Neural cell (in vitro differentiated cells): ENCODE results near the gene PHLPP1. TPM values are rescaled to one million over a fixed set of nuclear protein-coding genes. Genes with fewer than 3 reads are reported as not detected.

ENCODE experiments used
- H2AFZ ChIP-seq: fragments of 200-600, 300-800 bp; sonication (generic), shearing (Covaris generic); 2 replicates; pipeline ENCODE4 v1.6.0; 2014; ENCODE audit warnings: low read depth, mild to moderate bottlenecking, antibody characterized with exemption, low read length, moderate library complexity
- H3F3A ChIP-seq: fragments of 200-600 bp; shearing (Covaris generic); 2 replicates; pipeline ENCODE4 v1.6.1; 2016; ENCODE audit warnings: mild to moderate bottlenecking, moderate library complexity, mixed read lengths, antibody characterized with exemption, low read length; ENCODE audit not compliant: insufficient read depth, poor library complexity, severe bottlenecking
- H3K27ac ChIP-seq: fragments of 200-600, 300-800 bp; sonication (generic), shearing (Covaris generic); 2 replicates; pipeline ENCODE4 v1.5.1; 2014; ENCODE audit warnings: mild to moderate bottlenecking, low read length, moderate library complexity
- H3K27me3 ChIP-seq: fragments of 300-800, 200-600 bp; sonication (generic), shearing (Covaris generic); 2 replicates; pipeline ENCODE4 v1.6.0; 2014; ENCODE audit warnings: mild to moderate bottlenecking, low read depth, low read length, moderate library complexity; ENCODE audit not compliant: insufficient read depth
- H3K36me3 ChIP-seq: fragments of 300-800, 200-600 bp; sonication (generic), shearing (Covaris generic); 2 replicates; pipeline ENCODE4 v1.5.1; 2014; ENCODE audit warnings: mild to moderate bottlenecking, antibody characterized with exemption, low read length, moderate library complexity; ENCODE audit not compliant: insufficient read depth
- H3K4me2 ChIP-seq: fragments of 300-800, 200-600 bp; sonication (generic), shearing (Covaris generic); 2 replicates; pipeline ENCODE4 v1.6.0; 2014; ENCODE audit warnings: mild to moderate bottlenecking, low read length
- H3K4me3 ChIP-seq: fragments of 300-800, 200-600 bp; sonication (generic), shearing (Covaris generic); 2 replicates; pipeline ENCODE4 v1.5.1; 2014; ENCODE audit warnings: mild to moderate bottlenecking, low read length, moderate library complexity
- H3K79me2 ChIP-seq: fragments of 200-600 bp; shearing (Covaris generic); replicated peaks from 2 replicates; pipeline ENCODE4 v1.6.0; 2014; ENCODE audit warnings: mild to moderate bottlenecking, low read length, moderate library complexity; ENCODE audit not compliant: insufficient read depth
- H3K9ac ChIP-seq: fragments of 300-800, 200-600 bp; sonication (generic), shearing (Covaris generic); 2 replicates; pipeline ENCODE4 v1.6.1; 2016; ENCODE audit warnings: mild to moderate bottlenecking, low read length, mixed read lengths
- H3K9me2 ChIP-seq: fragments of 200-600 bp; shearing (Covaris generic); 2 replicates; pipeline ENCODE4 v1.6.1; 2016; ENCODE audit warnings: mild to moderate bottlenecking, low read length, mixed read lengths; ENCODE audit not compliant: insufficient read depth
- H3K9me3 ChIP-seq: fragments of 200-600, 300-800 bp; sonication (generic), shearing (Covaris generic); 2 replicates; pipeline ENCODE4 v1.6.1; 2016; ENCODE audit warnings: mild to moderate bottlenecking, mixed run types, low read length, moderate library complexity, mixed read lengths
- H4K20me1 ChIP-seq: fragments of 200-600 bp; shearing (Covaris generic); 2 replicates; pipeline ENCODE4 v1.6.1; 2016; ENCODE audit warnings: mild to moderate bottlenecking, mixed run types; ENCODE audit not compliant: insufficient read depth
- CTCF ChIP-seq: fragments of 450-650 bp; IDR thresholded peaks from 2 replicates; pipeline ENCODE4 v1.5.1; 2014; ENCODE audit warnings: antibody characterized with exemption, mild to moderate bottlenecking, moderate library complexity; ENCODE audit not compliant: poor library complexity, severe bottlenecking
- EP300 ChIP-seq: fragments of 450-650 bp; conservative IDR thresholded peaks from 2 replicates; pipeline ENCODE4 v1.6.1; 2014; ENCODE audit warnings: antibody characterized with exemption, mild to moderate bottlenecking, moderate library complexity; ENCODE audit not compliant: poor library complexity, severe bottlenecking
- EZH2 ChIP-seq: fragments of 200-600, 300-800 bp; shearing (Covaris generic), sonication (generic); IDR thresholded peaks from 2 replicates; pipeline ENCODE4 v1.6.1; 2014; ENCODE audit warnings: antibody characterized with exemption, low read length, borderline replicate concordance, mild to moderate bottlenecking; ENCODE audit not compliant: insufficient read depth, poor library complexity, severe bottlenecking
- MXI1 ChIP-seq: fragments of 450-650 bp; conservative IDR thresholded peaks from 2 replicates; pipeline ENCODE4 v1.6.1; 2014; ENCODE audit warnings: antibody characterized with exemption, mild to moderate bottlenecking; ENCODE audit not compliant: poor library complexity, severe bottlenecking
- POLR2AphosphoS5 ChIP-seq: IDR thresholded peaks from 2 replicates; pipeline ENCODE4 v1.6.1; 2012
- RAD21 ChIP-seq: fragments of 450-650 bp; conservative IDR thresholded peaks from 2 replicates; pipeline ENCODE4 v1.6.1; 2014; ENCODE audit warnings: antibody characterized with exemption, mild to moderate bottlenecking, moderate library complexity
- REST ChIP-seq: IDR thresholded peaks from 2 replicates; pipeline ENCODE4 v1.6.1; 2012; ENCODE audit warnings: borderline replicate concordance
- SMC3 ChIP-seq: fragments of 450-650 bp; conservative IDR thresholded peaks from 2 replicates; pipeline ENCODE4 v1.6.1; 2014; ENCODE audit warnings: antibody characterized with exemption, mild to moderate bottlenecking, moderate library complexity; ENCODE audit not compliant: poor library complexity
- TAF1 ChIP-seq: IDR thresholded peaks from 2 replicates; pipeline ENCODE4 v1.6.1; 2012; ENCODE audit warnings: low read depth
- polyA plus RNA-seq: library from polyadenylated mRNA; depleted of rRNA; stranded (reverse); fragments of >200 nt; gene quantifications from 2 replicates; pipeline ENCODE4 v1.2.3, GENCODE V29; 2014

Gene PHLPP1
- polyA plus RNA-seq, 1 donor from 2014 or later: 4.5 TPM

- Histone ChIP-seq H3K9me3 (no peaks in the 10 kb centered on the region), H4K20me1 (no peaks in the 10 kb centered on the region), H2AFZ (no peak overlapping the region), H3K27me3 (no peaks in the 10 kb centered on the region), H3K9me2 (no peaks in the 10 kb centered on the region), H3F3A (no peaks in the 10 kb centered on the region), H3K36me3 (no peaks in the 10 kb centered on the region), H3K27ac (peak overlapping the region; percentile 85), H3K4me2 (peak overlapping the region; percentile 48), H3K79me2 (peaks cover 40% of the 10 kb centered on the region), H3K4me3 (peak overlapping the region; percentile 91), H3K9ac (peak overlapping the region; percentile 87)
- peak; percentile 59 for TF ChIP-seq MXI1
- no peak for TF ChIP-seq EZH2
- TF ChIP-seq POLR2AphosphoS5: peak; percentile 36
Observed at GRCh38 chr18:62715759-62716615, 646 bp downstream of the PHLPP1 start.

DNA sequence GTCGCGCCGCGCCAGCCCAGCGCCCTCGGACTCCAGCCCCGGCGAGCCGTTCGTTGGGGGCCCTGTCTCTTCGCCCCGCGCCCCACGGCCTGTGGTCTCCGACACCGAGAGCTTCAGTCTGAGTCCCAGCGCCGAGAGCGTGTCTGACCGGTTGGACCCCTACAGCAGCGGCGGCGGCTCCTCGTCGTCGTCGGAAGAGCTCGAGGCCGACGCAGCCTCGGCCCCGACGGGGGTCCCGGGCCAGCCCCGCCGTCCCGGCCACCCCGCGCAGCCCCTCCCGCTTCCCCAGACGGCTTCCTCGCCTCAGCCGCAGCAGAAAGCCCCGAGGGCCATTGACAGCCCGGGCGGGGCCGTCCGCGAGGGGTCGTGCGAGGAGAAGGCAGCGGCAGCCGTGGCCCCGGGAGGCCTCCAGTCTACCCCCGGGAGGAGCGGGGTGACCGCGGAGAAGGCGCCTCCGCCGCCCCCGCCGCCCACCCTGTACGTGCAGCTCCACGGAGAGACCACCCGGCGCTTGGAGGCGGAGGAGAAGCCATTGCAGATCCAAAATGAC, 1.4 kb downstream of the PHLPP1 start:
- H3K9ac ChIP-seq: peak overlapping the region; percentile 74
- H3F3A ChIP-seq: no peaks in the 10 kb centered on the region
- H3K9me2 ChIP-seq: no peaks in the 10 kb centered on the region
- H3K79me2 ChIP-seq: peaks cover 47% of the 10 kb centered on the region
- H2AFZ ChIP-seq: peak overlapping the region; percentile 29
- TF ChIP-seq TAF1: no peak
- TF ChIP-seq RAD21: no peak
- no peak for TF ChIP-seq EZH2
- TF ChIP-seq CTCF: no peak
- TF ChIP-seq POLR2AphosphoS5: no peak
- no peak for TF ChIP-seq MXI1
- TF ChIP-seq EP300: no peak
- TF ChIP-seq SMC3: no peak
- no peak for TF ChIP-seq REST
- no peaks in the 10 kb centered on the region for H3K36me3 ChIP-seq
- H3K4me3 ChIP-seq: peak overlapping the region; percentile 67
- peak overlapping the region; percentile 44 for H3K27ac ChIP-seq
- peak overlapping the region; percentile 38 for H3K4me2 ChIP-seq
- H4K20me1 ChIP-seq: no peaks in the 10 kb centered on the region
- no peaks in the 10 kb centered on the region for H3K9me3 ChIP-seq
- H3K27me3 ChIP-seq: no peaks in the 10 kb centered on the region
